ENCODE measurements around the gene ATXN1. TPM values are rescaled to one million over a fixed set of nuclear protein-coding genes. Genes with fewer than 3 reads are reported as not detected.

Gene ATXN1
- total RNA-seq, 1 donor from 2014 or later: 59.8 TPM

DNA sequence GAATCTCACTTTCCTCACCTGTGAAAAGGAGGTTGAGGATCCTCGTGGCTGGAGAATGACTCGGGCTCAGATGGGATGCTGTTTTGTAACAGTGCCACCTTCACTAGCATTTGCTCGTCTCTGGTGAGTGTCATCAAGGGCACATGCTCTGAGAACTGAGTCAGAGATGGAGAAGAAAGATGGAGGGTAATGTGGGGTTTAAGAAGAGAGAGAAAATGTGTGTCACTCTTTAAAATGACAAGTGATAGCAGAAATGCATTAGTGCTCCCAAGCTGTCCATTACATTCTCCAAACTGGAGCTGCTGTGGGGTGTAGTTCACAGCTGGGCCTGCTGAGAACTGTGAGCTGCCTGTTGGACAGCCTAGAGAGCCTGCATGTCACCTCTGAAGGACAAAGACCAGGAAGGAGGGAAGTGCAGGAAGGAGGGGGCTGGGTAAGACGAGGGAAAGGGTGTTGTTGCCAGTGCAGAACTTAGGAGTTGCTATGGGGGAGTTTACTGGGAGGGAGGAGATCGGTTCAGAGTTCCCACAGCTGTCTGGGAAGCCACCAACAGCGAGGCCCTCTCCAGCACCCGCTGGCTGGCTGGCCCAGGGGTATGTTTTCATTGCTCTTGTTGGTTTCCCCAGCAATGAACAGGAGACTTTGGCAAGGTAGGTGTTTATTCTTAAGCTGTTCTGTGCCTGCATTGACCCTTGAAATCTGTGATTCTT, 503.1 kb downstream of the ATXN1 start:
- Mint-ChIP-seq H3K27me3 (peaks cover 8% of the 10 kb centered on the region), H3K4me1 (no peaks in the 10 kb centered on the region), H3K36me3 (ENCODE audit: low read depth) (no peaks in the 10 kb centered on the region), H3K9me3 (peaks cover 2% of the 10 kb centered on the region), H3K27ac (no peak overlapping the region), H3K4me3 (no peak overlapping the region)
- TF ChIP-seq CTCF (IDR thresholded peaks at IDR 0.05): no peak
- CTCF ChIA-PET: no interaction called here
- DNase-seq (no peak), ATAC-seq (ENCODE audit: low read depth) (no peak)
- POLR2A ChIA-PET: no interaction called here
- intact Hi-C loops (cut with micrococcal nuclease): no loop called here

DNA sequence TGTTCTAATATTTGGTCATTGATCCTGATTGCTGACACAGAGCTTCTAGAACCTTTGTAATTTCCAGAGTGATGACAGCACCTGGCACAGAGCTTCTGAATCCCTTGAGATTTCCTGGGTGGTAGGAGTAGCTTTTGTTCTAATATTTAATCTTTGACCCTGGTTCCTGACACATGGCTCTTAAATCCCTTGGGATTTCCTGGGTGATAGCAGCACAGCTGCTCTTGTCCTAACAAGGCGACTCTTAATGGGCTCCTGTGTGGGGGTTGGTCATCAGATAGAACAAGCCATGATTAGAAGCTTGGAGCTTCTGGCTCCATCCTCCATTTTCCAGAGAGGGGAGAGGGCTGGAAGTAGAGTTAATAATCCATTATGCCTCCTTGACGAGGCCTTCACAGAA, 504.5 kb downstream of the ATXN1 start:
- ATAC-seq (ENCODE audit: low read depth) (no peak), DNase-seq (no peak)
- TF ChIP-seq CTCF (IDR thresholded peaks at IDR 0.05): no peak
- H3K27me3 Mint-ChIP-seq: peaks cover 8% of the 10 kb centered on the region
- ChIA-PET CTCF (no interaction called here), POLR2A (no interaction called here)
- intact Hi-C loops (cut with micrococcal nuclease): no loop called here
- H3K9me3 Mint-ChIP-seq: peaks cover 2% of the 10 kb centered on the region
- no peak overlapping the region for H3K27ac Mint-ChIP-seq
- H3K4me1 Mint-ChIP-seq: no peaks in the 10 kb centered on the region
- no peaks in the 10 kb centered on the region for H3K36me3 Mint-ChIP-seq (ENCODE audit: low read depth)
- H3K4me3 Mint-ChIP-seq: no peak overlapping the region

- Mint-ChIP-seq H3K4me1 (no peaks in the 10 kb centered on the region), H3K4me3 (no peak overlapping the region), H3K9me3 (peaks cover 2% of the 10 kb centered on the region), H3K27ac (no peak overlapping the region), H3K36me3 (ENCODE audit: low read depth) (no peaks in the 10 kb centered on the region), H3K27me3 (peaks cover 8% of the 10 kb centered on the region)
- DNase-seq: no peak
- CTCF ChIA-PET: no interaction called here
- ATAC-seq (ENCODE audit: low read depth): no peak
- TF ChIP-seq CTCF (IDR thresholded peaks at IDR 0.05): no peak
- POLR2A ChIA-PET: no interaction called here
- intact Hi-C loops (cut with micrococcal nuclease): no loop called here
These were observed 506.7 kb downstream of the ATXN1 start for GRCh38 chr6:16254535-16254934.

- no peak for DNase-seq
- Mint-ChIP-seq H3K27ac (no peak overlapping the region), H3K27me3 (peaks cover 8% of the 10 kb centered on the region), H3K9me3 (peaks cover 2% of the 10 kb centered on the region), H3K4me3 (no peak overlapping the region), H3K36me3 (ENCODE audit: low read depth) (no peaks in the 10 kb centered on the region), H3K4me1 (no peaks in the 10 kb centered on the region)
- ATAC-seq (ENCODE audit: low read depth): no peak
- TF ChIP-seq CTCF (IDR thresholded peaks at IDR 0.05): no peak
- POLR2A ChIA-PET: no interaction called here
- CTCF ChIA-PET: no interaction called here
- intact Hi-C loops (cut with micrococcal nuclease): no loop called here
These were observed 507.7 kb downstream of the ATXN1 start for GRCh38 chr6:16253399-16254144.

DNA sequence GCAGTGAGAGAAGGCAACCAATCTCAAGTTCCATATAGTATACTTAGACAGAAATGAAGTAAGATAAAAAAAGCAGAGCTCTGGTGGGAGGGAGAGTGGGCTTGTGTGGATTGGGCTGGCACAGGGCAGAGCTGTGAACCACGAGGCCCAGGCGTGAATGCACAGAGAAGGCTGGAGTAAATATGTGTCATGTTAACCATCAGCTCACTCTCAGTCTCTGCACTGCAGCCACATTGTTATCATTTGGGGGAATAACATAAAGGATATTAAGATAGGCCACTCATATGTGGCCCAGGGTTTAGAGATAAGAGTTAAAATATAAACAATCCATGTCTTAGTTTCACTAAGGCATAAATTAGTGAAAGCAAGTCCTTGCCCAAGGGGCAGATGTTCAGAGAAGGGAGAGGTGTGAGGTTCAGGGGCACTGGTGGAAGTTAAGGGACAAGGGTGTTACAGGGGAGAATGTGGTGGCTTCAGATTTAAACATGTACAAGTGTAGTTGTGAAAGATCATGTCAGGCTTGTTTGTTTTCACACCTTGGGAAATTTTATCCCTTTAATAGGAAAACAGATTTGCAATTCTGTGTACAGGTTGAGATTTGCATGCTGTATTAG, 508.5 kb downstream of the ATXN1 start:
- Mint-ChIP-seq H3K4me1 (no peaks in the 10 kb centered on the region), H3K36me3 (ENCODE audit: low read depth) (no peaks in the 10 kb centered on the region), H3K27ac (no peak overlapping the region), H3K9me3 (peaks cover 2% of the 10 kb centered on the region), H3K4me3 (no peak overlapping the region), H3K27me3 (peaks cover 8% of the 10 kb centered on the region)
- no peak for ATAC-seq (ENCODE audit: low read depth)
- DNase-seq: no peak
- intact Hi-C loops (cut with micrococcal nuclease): no loop called here
- ChIA-PET CTCF (no interaction called here), POLR2A (no interaction called here)
- TF ChIP-seq CTCF (IDR thresholded peaks at IDR 0.05): no peak

Data from activated B cell treated with CpG ODN at 0.5 μM for 24 hours (primary cell).